ENCODE measurements around the gene HELZ2. TPM values are rescaled to one million over a fixed set of nuclear protein-coding genes. Genes with fewer than 3 reads are reported as not detected.

HELZ2 gene
- total RNA-seq, 1 donor from 2014 or later: 188 TPM

DNA sequence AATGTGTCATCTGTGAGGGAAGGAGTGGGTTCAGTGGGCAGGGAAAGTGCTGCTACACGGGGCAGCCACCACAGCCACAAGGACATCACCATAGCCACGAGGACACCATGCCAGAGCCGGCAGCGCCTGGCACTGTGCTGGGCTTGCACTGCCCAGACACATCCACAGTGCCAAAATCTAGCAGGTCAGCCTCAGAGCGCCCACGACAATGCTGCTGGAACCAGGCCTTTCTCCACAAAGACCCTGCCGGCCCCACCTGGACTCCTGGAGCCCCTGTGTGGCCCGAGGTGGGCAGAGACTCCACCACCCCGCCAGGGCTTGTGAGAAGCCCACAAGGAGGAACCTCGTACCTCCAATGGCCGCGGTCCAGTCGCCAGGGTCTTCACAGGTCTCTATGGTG lies 18.6 kb upstream of the HELZ2 start:
- Histone ChIP-seq H3K36me3 (ENCODE audit: insufficient read depth, low read length) (no peaks in the 10 kb centered on the region), H3K4me1 (ENCODE audit: insufficient read depth, low read length) (peaks cover 7% of the 10 kb centered on the region), H3K9me3 (ENCODE audit: insufficient read depth, low read depth, low read length) (no peaks in the 10 kb centered on the region), H3K27me3 (ENCODE audit: insufficient read depth, low read length) (no peaks in the 10 kb centered on the region), H3K27ac (ENCODE audit: low read depth, low read length) (no peak overlapping the region), H3K9ac (ENCODE audit: low read length) (no peak overlapping the region), H2AFZ (ENCODE audit: low read depth, low read length) (no peak overlapping the region), H4K20me1 (ENCODE audit: insufficient read depth, low read length) (no peaks in the 10 kb centered on the region), H3K4me2 (ENCODE audit: low read length) (no peak overlapping the region), H3K79me2 (ENCODE audit: insufficient read depth, low read length) (no peaks in the 10 kb centered on the region), H3K4me3 (ENCODE audit: insufficient read depth, low read depth, low read length) (no peak overlapping the region)
- Mint-ChIP-seq H3K4me3 (ENCODE audit: unreplicated experiment) (no peak overlapping the region), H3K36me3 (ENCODE audit: low read depth, unreplicated experiment) (peaks cover 12% of the 10 kb centered on the region), H3K27ac (ENCODE audit: unreplicated experiment) (no peak overlapping the region), H3K27me3 (ENCODE audit: low read depth, unreplicated experiment) (no peaks in the 10 kb centered on the region), H3K9me3 (ENCODE audit: unreplicated experiment) (no peaks in the 10 kb centered on the region), H3K4me1 (ENCODE audit: low read depth, unreplicated experiment) (peaks cover 2% of the 10 kb centered on the region)
- DNase-seq (ENCODE audit: low read depth) (no peak), FAIRE-seq (no peak)
- TF ChIP-seq EZH2 (IDR thresholded peaks at IDR 0.05; ENCODE audit: insufficient read depth, low read length): no peak
- TF ChIP-seq, protein P1, sequence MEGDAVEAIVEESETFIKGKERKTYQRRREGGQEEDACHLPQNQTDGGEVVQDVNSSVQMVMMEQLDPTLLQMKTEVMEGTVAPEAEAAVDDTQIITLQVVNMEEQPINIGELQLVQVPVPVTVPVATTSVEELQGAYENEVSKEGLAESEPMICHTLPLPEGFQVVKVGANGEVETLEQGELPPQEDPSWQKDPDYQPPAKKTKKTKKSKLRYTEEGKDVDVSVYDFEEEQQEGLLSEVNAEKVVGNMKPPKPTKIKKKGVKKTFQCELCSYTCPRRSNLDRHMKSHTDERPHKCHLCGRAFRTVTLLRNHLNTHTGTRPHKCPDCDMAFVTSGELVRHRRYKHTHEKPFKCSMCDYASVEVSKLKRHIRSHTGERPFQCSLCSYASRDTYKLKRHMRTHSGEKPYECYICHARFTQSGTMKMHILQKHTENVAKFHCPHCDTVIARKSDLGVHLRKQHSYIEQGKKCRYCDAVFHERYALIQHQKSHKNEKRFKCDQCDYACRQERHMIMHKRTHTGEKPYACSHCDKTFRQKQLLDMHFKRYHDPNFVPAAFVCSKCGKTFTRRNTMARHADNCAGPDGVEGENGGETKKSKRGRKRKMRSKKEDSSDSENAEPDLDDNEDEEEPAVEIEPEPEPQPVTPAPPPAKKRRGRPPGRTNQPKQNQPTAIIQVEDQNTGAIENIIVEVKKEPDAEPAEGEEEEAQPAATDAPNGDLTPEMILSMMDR (IDR thresholded peaks at IDR 0.05; ENCODE audit: insufficient read depth, low read depth, low read length): no peak

- no peak for TF ChIP-seq EZH2 (IDR thresholded peaks at IDR 0.05; ENCODE audit: insufficient read depth, low read length)
- TF ChIP-seq, protein P1 (IDR thresholded peaks at IDR 0.05; ENCODE audit: insufficient read depth, low read depth, low read length): no peak
- Histone ChIP-seq H4K20me1 (ENCODE audit: insufficient read depth, low read length) (no peaks in the 10 kb centered on the region), H2AFZ (ENCODE audit: low read depth, low read length) (no peak overlapping the region), H3K4me2 (ENCODE audit: low read length) (no peak overlapping the region), H3K27ac (ENCODE audit: low read depth, low read length) (no peak overlapping the region), H3K27me3 (ENCODE audit: insufficient read depth, low read length) (no peaks in the 10 kb centered on the region), H3K9ac (ENCODE audit: low read length) (no peak overlapping the region), H3K4me3 (ENCODE audit: insufficient read depth, low read depth, low read length) (no peak overlapping the region), H3K4me1 (ENCODE audit: insufficient read depth, low read length) (peaks cover 7% of the 10 kb centered on the region), H3K9me3 (ENCODE audit: insufficient read depth, low read depth, low read length) (no peaks in the 10 kb centered on the region), H3K36me3 (ENCODE audit: insufficient read depth, low read length) (no peaks in the 10 kb centered on the region), H3K79me2 (ENCODE audit: insufficient read depth, low read length) (no peaks in the 10 kb centered on the region)
- Mint-ChIP-seq H3K4me1 (ENCODE audit: low read depth, unreplicated experiment) (peaks cover 2% of the 10 kb centered on the region), H3K36me3 (ENCODE audit: low read depth, unreplicated experiment) (peaks cover 14% of the 10 kb centered on the region), H3K27me3 (ENCODE audit: low read depth, unreplicated experiment) (no peaks in the 10 kb centered on the region), H3K27ac (ENCODE audit: unreplicated experiment) (no peak overlapping the region), H3K9me3 (ENCODE audit: unreplicated experiment) (no peaks in the 10 kb centered on the region), H3K4me3 (ENCODE audit: unreplicated experiment) (no peak overlapping the region)
- DNase-seq (ENCODE audit: low read depth) (no peak), FAIRE-seq (no peak)
Observed at GRCh38 chr20:63591786-63592355, 17.8 kb upstream of the HELZ2 start.

DNA sequence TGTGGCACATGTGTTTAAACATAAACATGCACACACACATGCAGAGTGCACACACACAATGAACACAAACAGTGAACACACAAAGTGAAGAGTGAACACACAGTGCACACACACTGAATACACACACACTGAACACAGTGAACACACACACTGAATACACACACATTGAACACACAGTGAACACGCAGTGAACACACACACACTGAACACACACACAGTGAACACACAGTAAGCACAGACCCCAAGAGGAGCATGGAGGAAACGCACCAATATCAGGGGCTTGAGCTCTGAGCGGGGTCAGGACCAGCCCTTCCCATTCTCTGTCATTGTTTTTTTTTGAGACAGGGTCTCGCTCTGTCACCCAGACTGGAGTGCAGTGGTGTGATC lies 17.1 kb upstream of the HELZ2 start:
- Mint-ChIP-seq H3K4me3 (ENCODE audit: unreplicated experiment) (no peak overlapping the region), H3K9me3 (ENCODE audit: unreplicated experiment) (no peaks in the 10 kb centered on the region), H3K4me1 (ENCODE audit: low read depth, unreplicated experiment) (peaks cover 2% of the 10 kb centered on the region), H3K36me3 (ENCODE audit: low read depth, unreplicated experiment) (peaks cover 14% of the 10 kb centered on the region), H3K27ac (ENCODE audit: unreplicated experiment) (no peak overlapping the region), H3K27me3 (ENCODE audit: low read depth, unreplicated experiment) (no peaks in the 10 kb centered on the region)
- H4K20me1 ChIP-seq (ENCODE audit: insufficient read depth, low read length): no peaks in the 10 kb centered on the region
- H3K27ac ChIP-seq (ENCODE audit: low read depth, low read length): no peak overlapping the region
- TF ChIP-seq EZH2 (IDR thresholded peaks at IDR 0.05; ENCODE audit: insufficient read depth, low read length): no peak
- TF ChIP-seq, protein P1 (IDR thresholded peaks at IDR 0.05; ENCODE audit: insufficient read depth, low read depth, low read length): no peak
- H2AFZ ChIP-seq (ENCODE audit: low read depth, low read length): no peak overlapping the region
- H3K36me3 ChIP-seq (ENCODE audit: insufficient read depth, low read length): no peaks in the 10 kb centered on the region
- no peak overlapping the region for H3K4me3 ChIP-seq (ENCODE audit: insufficient read depth, low read depth, low read length)
- DNase-seq (ENCODE audit: low read depth) (no peak), FAIRE-seq (no peak)
- H3K9me3 ChIP-seq (ENCODE audit: insufficient read depth, low read depth, low read length): no peaks in the 10 kb centered on the region
- peaks cover 7% of the 10 kb centered on the region for H3K4me1 ChIP-seq (ENCODE audit: insufficient read depth, low read length)
- H3K27me3 ChIP-seq (ENCODE audit: insufficient read depth, low read length): no peaks in the 10 kb centered on the region
- H3K9ac ChIP-seq (ENCODE audit: low read length): no peak overlapping the region
- no peaks in the 10 kb centered on the region for H3K79me2 ChIP-seq (ENCODE audit: insufficient read depth, low read length)
- no peak overlapping the region for H3K4me2 ChIP-seq (ENCODE audit: low read length)
